ENCODE measurements around the gene ANO2.
"Not testable (repeated sequence)": the region's sequence is repeated elsewhere in the genome, so short reads cannot be mapped to it uniquely, and the experiment has no call there.

Gene ANO2

DNA sequence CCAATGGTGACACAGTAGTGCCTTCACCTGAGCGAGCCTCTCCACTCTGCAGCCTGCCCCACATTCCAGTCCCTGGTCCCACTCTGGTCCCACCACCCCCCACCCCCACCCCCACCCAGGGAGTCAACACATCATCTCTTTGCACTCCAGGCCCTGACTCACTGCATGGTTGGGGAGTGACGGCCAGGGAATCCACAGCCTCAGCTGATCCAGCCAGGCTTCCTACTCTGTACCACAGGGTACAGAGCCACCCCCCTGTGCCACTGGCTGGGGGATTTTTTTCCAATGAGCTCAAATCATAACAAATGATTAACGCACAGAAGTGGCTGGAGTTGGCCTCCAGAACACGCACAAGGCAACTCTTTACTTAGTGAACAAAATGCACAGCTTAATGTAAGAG is 279.4 kb downstream of the ANO2 start:
- no peak for DNase-seq (ENCODE audit: low spot score)

DNA sequence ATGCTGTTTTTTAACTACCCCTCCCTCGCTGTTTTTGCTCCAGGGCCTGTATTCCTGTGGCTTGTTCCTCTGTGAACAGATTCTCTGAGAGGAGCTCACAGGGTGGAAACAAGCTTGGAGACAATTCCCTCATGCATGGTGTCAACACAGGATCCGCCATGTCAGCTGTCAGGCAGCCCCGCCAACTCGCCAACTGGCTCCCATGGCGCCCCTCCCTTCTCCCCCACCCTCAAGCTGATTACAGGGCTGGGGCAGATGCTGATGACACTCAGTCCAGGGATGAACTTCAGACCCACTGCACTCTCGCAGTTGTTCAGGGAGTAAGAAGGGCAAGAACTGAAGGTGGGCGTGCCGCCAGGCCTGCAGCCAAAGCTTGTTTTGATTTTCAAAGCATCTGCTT is 283.2 kb downstream of the ANO2 start:
- no peak for DNase-seq (ENCODE audit: low spot score)

GRCh38 chr12:5660238-5660637 is 284.8 kb downstream of the ANO2 start:
- DNase-seq (ENCODE audit: low spot score), result no peak

- DNase-seq (ENCODE audit: low spot score), result not testable (repeated sequence)
These were observed 286.6 kb downstream of the ANO2 start for GRCh38 chr12:5658339-5658941.

DNA sequence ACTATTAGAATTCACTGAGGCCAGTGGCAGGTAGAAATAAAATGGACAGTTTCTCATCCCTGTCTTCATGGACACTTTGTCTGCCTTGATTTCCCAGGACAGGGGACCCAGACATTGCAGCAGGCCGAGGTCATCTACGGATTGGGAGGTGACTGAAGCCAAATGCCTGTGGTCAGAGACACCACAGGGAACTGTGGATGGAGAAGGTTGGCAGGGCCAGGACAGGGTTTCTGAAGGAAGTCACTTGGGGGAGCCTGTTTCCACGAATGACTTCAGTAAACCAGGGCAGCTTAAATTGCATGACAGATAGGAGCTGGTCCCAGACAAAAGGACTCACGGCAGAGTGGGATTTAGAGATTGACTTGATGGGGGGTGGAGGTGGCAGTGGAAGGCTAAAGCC is 288.2 kb downstream of the ANO2 start:
- DNase-seq (ENCODE audit: low spot score), result no peak

DNA sequence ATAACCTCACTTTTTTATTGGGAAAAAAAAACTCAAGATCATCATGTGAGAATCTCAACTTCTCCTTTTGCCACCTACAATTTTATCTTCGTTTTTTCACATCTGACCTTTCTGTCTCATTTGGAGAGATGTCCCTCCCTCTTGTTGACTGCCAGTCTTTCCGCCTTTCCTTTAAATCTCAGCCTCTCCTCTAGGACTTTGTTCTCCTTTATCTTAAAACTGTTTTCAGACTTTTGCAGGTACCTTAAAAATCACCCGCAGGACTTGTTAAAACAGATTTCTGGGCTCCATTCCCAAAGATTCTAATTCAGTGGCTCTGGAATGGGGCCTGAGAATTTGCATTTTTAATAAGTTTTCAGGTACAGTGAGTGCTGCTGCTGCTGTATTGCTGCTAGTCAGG is 289.9 kb downstream of the ANO2 start:
- no peak for DNase-seq (ENCODE audit: low spot score)

GRCh38 chr12:5654019-5654418 is 291.0 kb downstream of the ANO2 start:
- DNase-seq (ENCODE audit: low spot score), result no peak

GRCh38 chr12:5650829-5651461 is 294.1 kb downstream of the ANO2 start:
- DNase-seq (ENCODE audit: low spot score), result no peak

- DNase-seq (ENCODE audit: low spot score), result no peak
These were observed 294.8 kb downstream of the ANO2 start for GRCh38 chr12:5650281-5650680.

GRCh38 chr12:5648692-5649359 is 296.2 kb downstream of the ANO2 start:
- DNase-seq (ENCODE audit: low spot score), result peak; percentile 48

- no peak for DNase-seq (ENCODE audit: low spot score)
These were observed 301.8 kb downstream of the ANO2 start for GRCh38 chr12:5643266-5643665.

GRCh38 chr12:5637698-5638097 is 307.4 kb downstream of the ANO2 start:
- no peak for DNase-seq (ENCODE audit: low spot score)

DNA sequence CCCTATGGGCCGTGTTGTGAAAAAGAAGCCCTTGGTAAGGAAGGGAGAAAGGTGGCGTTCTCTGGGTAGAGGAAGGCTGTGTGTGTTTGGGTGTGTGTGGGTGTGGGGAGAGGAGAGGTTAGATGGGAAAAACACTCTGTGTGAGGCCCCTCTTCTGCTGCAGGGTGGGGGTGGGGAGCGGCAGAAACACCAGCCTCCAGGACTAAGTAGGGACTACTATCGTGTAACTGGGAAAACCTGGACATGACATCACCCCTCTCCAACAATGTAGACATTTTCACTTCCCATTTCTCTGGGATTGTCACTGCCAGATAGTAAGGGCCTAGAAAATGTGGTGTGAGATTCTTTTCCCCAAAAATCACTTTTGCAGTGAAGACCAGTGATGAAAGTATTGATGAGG is 308.2 kb downstream of the ANO2 start:
- no peak for DNase-seq (ENCODE audit: low spot score)

GRCh38 chr12:5633106-5633505 is 312.0 kb downstream of the ANO2 start:
- DNase-seq (ENCODE audit: low spot score), result no peak

DNA sequence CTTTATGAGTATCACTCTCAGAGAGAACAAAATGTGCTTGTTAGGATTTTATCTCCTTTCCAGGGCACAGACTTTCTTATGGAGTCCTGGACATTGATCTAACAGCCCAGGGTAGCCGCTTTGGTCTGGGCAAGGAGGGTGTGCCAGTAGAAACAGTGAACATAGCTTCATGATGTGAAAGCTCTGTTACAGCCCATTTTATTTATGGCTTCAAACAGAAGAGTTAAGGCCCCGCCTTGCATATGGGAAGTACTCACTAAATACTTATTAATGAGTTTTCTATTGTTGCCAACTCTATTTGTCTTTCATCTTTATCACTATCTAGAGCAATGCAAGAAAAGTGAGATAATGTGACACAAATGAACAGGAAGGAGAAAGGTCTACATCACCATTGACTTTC is 312.6 kb downstream of the ANO2 start:
- no peak for DNase-seq (ENCODE audit: low spot score)

GRCh38 chr12:5631497-5631896 is 313.6 kb downstream of the ANO2 start:
- no peak for DNase-seq (ENCODE audit: low spot score)

DNA sequence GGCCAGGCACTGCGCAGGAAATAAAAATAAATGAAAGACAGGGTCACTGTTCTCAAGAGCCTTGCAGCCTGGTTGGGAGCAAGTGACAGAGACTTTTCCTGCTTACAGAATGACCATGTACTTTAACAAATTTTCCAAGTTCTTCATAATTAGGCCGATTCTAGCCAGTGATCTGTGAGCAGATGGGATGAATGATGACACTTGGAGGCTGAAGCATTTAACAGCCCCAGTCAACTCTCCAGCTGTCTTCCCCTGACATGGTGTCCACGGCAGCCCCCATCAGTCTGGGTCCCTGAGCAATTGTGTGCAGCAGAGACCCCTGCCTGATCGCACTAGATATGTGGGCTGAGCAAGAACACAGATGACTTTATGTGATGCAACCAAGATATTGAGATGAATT is 314.3 kb downstream of the ANO2 start:
- DNase-seq (ENCODE audit: low spot score), result no peak

- DNase-seq (ENCODE audit: low spot score), result no peak
These were observed 316.6 kb downstream of the ANO2 start for GRCh38 chr12:5628501-5628900.

GRCh38 chr12:5627053-5627630 is 317.9 kb downstream of the ANO2 start:
- no peak for DNase-seq (ENCODE audit: low spot score)

- no peak for DNase-seq (ENCODE audit: low spot score)
These were observed 318.9 kb downstream of the ANO2 start for GRCh38 chr12:5626151-5626550.

DNA sequence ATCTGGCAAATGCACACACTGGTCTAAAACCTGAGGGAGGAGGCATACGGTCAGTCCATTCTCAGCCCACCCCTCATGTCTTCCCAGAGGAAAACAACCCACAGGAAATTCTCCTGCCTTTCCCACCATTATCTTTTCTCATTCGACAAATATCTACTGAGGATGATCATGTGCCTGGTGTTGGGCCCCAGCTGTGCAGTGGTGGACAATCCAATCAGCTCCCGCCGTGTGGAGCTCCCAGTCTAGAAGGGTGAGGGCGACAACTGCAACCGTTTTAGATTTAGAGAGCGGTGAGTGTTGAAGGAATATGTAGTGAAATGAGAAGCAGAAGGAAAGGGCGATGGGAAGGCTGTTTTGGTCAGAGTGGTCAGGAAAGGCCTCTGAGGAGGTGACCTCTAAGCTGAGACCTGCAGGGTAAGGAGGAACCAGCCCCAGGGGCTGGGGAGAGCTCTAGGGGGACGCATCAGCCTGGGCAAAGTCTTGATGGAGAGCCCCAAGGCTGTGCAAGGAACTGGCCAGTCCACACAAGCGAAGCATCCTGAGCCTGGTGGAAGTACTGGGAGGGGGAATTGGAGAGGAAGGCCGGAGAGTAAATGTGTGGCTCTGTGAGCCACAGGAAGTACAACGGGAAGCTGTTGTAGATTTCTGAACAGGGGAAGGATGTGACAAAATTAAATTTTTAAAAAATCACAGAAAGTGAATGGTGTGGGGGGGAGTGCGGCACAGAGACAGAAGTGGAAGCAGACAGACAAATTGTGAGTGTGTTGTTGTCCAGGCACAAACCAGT is 320.4 kb downstream of the ANO2 start:
- no peak for DNase-seq (ENCODE audit: low spot score)

DNA sequence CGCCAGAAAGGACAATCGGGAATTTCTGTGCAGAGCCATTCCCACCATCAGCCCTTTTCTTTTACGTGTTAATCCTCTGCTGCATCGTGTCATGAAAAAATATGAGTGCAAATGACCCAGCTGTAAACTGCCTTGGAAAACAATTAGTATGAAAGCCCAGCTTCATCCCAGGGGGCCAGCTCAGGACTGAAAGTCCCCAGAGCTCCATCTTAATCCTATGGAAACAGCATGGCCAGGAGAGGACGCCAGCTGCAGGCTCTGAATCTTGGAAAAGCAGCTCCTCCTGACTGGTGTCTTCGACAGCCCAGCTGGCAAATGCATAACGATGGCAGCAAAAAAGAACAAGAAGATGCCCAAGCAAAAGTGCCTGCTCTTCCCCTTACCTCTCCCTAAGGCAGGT is 321.6 kb downstream of the ANO2 start:
- no peak for DNase-seq (ENCODE audit: low spot score)

- DNase-seq (ENCODE audit: low spot score), result no peak
These were observed 322.8 kb downstream of the ANO2 start for GRCh38 chr12:5622280-5622679.
